Raji (cell line): Measurements from ENCODE around the gene DESI1.

Experiments
- POLR2A ChIP-seq: IDR thresholded peaks from 2 replicates; pipeline ENCODE4 v1.6.1; 2011; ENCODE audit warnings: low read depth, low read length, control low read depth; ENCODE audit not compliant: insufficient read depth

Gene DESI1

DNA sequence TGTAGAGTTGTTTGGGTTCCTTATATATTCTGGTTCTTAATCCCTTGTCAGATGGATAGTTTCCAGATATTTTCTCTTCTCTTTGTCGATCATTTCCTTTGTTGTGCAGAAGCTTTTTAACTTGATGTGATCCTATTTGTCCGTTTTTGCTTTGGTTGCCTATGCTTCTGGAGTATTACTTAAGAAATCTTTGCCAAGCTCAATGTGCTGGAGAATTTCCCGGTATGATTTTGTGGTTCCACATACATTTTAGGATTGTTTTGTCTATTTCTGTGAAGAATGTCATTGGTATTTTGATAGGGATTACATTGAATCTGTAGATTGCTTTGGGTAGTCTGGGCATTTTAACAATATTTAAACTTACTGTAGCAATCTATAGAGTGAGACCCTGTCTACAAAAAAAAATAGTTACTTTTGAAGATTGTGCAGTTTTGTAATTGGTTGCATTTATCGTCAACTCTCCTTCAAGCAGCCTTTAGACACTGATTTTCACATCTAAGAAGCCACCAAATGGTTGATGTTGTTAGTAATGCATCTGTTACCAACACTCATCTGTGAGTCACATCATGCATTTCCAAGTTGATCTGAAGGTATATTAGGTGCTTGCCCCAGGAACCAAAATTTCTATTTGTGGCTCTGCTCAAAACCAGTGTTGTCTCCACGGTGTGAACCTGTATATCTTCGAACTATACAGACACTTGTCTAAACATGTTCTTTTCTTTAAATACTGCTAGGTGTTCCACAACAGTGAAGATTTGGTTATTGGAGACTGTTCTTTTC is 21.7 kb upstream of the DESI1 start:
- TF ChIP-seq POLR2A: no peak

DNA sequence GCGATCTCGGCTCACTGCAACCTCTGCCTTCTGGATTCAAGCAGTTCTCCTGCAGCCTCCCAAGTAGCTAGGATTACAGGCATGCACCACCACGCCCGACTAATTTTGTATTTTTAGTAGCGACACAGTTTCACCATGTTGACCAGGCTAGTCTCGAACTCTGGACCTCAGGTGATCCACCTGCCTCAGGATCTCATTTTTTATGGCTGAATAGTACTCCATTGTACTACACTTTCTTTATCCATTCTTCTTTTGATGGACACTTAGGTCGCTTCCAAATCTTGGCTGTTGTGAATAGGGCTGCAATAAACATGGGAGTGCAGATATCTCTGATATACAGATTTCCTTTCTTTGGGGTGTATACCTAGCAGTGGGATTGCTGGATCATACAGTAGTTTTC is 21.0 kb upstream of the DESI1 start:
- TF ChIP-seq POLR2A: no peak

- TF ChIP-seq POLR2A: no peak
These were observed 17.9 kb upstream of the DESI1 start for GRCh38 chr22:41638748-41639147.

- TF ChIP-seq POLR2A: no peak
These were observed 17.3 kb upstream of the DESI1 start for GRCh38 chr22:41638124-41638523.

DNA sequence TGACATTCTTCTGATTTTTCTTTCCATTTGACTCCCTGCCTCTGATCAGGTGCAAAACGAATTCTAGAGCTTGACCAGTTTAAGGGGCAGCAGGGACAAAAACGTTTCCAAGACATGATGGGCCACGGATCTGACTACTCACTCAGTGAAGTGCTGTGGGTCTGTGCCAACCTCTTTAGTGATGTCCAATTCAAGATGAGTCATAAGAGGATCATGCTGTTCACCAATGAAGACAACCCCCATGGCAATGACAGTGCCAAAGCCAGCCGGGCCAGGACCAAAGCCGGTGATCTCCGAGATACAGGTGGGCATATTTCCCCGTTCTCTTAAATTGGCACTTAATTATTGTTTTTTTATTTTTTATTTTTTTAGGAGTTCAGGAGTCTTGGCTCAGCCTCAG is 15.6 kb upstream of the DESI1 start:
- TF ChIP-seq POLR2A: no peak

DNA sequence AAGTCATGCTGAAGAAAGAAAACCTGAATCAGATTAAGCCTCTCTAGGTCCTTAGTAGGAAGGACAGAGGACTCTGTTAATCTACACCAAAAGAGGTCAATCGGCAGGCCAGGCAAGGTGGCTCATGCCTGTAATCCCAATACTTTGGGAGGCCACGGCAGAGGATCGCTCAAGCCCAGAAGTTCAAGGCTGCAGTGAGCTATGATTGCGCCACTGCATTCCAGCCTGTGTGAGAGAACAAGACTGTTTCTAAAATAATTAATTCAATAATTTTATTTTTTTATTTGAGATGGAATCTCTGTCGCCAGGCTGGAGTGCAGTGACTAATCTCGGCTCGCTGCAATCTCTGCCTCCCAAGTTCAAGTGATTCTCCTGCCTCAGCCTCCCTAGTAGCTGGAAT is 4.7 kb upstream of the DESI1 start:
- TF ChIP-seq POLR2A: no peak

DNA sequence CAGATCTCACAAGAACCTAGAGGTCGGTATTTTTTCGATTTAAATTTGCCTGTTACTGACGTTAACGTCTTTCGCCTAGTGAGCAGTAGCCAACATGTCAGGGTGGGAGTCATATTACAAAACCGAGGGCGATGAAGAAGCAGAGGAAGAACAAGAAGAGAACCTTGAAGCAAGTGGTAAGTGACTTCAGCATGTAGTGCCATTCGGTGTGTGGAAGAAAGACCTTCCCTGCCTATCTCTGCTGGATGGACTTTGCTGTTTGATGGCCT is 1.0 kb upstream of the DESI1 start:
- no peak for TF ChIP-seq POLR2A

DNA sequence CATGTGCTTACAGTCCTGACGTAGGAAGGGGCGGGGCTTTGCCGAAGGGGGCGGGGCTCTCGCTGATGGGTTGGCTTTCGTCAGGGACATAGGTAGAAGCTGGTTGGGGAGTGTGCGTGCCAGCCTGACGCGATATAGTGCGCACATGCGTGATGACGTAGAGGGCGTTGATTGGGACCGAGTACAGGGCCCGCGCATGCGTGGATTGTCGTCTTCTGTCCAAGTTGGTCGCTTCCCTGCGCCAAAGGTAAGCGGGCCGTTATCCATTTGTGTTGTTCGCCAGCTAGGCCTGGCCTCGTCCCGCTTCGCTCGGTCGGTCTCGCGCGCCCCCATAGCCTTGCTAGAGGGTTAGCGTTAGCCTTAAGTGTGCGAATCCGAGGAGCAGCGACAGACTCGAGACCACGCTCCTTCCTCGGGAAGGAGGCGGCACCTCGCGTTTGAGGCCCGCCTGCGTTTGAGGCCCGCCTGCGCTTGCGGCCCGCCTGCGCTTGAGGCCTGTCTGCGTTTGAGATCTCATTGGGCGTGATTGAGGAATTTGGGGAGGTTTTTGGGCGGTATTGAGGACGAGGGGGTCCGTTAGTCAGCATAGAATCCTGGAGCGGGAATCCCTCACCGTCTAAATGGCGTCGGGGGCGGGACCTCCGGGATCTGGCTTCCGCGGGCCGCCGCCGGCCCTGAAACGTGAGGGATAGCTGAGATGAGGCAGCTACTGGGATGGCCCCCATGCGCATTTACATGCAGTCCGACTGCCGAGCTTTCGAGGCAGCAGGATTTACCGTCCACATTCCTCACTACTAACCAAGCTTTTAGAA is 462 bp upstream of the DESI1 start, which contains the start of gene XRCC6:
Gene XRCC6, plus strand, starts transcription at position 197 of the 812 bp plus-strand sequence. CDS start 710 bp downstream, outside the sequence.
- TF ChIP-seq POLR2A: peak; percentile 94

GRCh38 chr22:41619979-41620588 is 759 bp downstream of the DESI1 start:
- no peak for TF ChIP-seq POLR2A

- no peak for TF ChIP-seq POLR2A
These were observed 7.4 kb downstream of the DESI1 start for GRCh38 chr22:41613456-41613855.

DNA sequence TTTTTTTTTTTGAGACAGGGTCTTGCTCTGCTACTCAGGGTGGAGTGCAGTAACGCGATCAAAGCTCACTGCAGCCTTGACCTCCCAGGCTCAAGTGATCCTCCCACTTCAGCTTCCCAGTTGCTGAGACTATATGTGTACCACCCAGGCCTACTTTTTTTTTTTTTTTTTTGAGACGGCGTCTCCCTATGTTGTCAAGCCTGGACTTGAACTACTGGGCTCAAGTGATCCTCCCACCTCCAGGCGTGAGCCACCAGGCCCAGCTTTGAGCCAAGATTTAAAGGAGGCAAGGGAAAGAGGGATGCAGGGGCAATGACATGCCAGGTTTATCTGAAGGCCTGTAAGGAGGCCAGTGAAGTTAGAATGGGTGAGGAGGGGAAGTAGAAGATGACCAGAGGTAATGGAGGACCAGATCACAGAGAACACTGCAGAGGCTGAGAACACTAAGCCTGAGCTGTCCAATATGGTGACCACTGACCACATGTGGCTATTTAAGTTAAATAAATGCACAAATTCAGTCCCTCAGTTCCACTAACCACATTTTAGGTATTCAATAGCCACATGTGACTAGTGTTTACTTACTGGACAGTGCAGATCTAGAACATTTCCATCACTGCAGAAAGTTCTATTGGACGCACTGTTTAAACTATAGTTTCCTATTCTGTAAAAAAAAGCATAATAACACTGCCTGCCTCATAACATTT is 8.1 kb downstream of the DESI1 start:
- TF ChIP-seq POLR2A: no peak

DNA sequence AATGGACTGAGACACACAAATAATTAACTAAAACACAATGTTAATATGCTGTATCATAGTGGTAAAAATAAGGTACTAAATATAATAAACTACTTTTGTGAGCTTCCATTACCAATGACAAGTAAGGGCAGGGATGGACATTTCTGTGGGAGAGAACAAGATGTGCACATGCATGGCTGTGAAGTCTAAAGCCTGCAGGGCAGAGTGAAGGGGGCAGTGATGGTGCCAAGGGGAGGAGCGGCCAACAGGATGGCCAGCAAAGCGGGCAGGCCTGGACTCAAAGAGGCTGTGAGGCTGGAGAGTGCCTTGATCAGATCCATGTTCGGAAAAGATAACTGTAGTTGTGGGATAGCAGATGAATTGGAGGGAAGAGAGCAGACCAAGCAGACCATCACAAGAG is 12.5 kb downstream of the DESI1 start:
- TF ChIP-seq POLR2A: no peak

GRCh38 chr22:41603873-41604332 is 16.9 kb downstream of the DESI1 start:
- no peak for TF ChIP-seq POLR2A

GRCh38 chr22:41600976-41601375 is 19.9 kb downstream of the DESI1 start:
- no peak for TF ChIP-seq POLR2A
